SU-DHL-6 (cell line): ENCODE results near the gene ORM1.

ENCODE experiments used
- EZH2phosphoT487 ChIP-seq: fragments of 200-600 bp; sonication (generic), shearing (Covaris generic); conservative IDR thresholded peaks from 2 replicates; pipeline ENCODE4 v1.6.1; 2018; ENCODE audit warnings: mild to moderate bottlenecking, antibody characterized with exemption, low read length, moderate library complexity, mixed read lengths
- TF ChIP-seq, protein P1 (sequence below): fragments of 200-600 bp; sonication (generic); IDR thresholded peaks from one replicate; pipeline ENCODE4 v1.5.1; 2017; ENCODE audit warnings: antibody characterized with exemption, mild to moderate bottlenecking, low read length, moderate library complexity; ENCODE audit not compliant: insufficient read depth, poor library complexity, severe bottlenecking

DNA sequence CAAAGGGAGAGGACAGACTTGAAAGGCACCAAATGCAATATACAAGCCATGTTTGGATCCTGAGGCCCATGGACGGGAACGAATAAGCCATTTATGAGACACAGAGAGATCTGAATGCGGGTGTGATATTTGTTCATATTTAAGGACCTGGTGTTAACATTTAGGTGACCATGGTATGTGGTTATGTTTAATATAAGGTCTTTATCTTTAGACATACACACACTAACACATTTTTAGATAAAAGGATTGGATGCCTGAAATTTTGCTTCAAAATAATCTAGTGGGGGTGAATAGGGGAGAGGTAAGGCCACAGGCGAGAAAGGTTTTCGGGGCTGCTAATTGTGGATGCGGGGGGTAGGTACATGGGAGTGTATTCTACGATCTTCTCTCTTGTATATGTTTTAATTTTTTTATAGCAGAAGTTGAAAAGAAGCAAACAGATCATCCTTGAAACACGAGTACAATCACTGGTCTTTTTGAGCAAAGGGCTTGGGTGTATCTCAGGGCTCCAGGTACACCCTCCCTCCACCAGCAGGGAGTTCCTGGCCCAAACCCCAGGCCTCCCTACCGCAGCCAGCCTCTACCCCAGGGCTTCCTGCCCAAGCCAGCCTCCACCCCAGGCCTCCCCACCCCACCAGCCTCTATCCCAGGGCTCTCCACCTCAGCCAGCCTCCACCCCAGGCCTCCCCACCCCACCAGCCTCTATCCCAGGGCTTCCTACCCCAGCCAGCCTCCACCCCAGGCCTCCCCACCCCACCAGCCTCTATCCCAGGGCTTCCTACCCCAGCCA, 52.7 kb downstream of the ORM1 start:
- TF ChIP-seq, protein P1, sequence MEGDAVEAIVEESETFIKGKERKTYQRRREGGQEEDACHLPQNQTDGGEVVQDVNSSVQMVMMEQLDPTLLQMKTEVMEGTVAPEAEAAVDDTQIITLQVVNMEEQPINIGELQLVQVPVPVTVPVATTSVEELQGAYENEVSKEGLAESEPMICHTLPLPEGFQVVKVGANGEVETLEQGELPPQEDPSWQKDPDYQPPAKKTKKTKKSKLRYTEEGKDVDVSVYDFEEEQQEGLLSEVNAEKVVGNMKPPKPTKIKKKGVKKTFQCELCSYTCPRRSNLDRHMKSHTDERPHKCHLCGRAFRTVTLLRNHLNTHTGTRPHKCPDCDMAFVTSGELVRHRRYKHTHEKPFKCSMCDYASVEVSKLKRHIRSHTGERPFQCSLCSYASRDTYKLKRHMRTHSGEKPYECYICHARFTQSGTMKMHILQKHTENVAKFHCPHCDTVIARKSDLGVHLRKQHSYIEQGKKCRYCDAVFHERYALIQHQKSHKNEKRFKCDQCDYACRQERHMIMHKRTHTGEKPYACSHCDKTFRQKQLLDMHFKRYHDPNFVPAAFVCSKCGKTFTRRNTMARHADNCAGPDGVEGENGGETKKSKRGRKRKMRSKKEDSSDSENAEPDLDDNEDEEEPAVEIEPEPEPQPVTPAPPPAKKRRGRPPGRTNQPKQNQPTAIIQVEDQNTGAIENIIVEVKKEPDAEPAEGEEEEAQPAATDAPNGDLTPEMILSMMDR = no peak
- TF ChIP-seq EZH2phosphoT487 = no peak
